Gastrocnemius medialis (tissue), 4 donors: Measurements from ENCODE around the gene SLC39A11.

ENCODE experiments used
- POLR2A ChIP-seq, 2 donors: fragments of 450-650 bp; IDR thresholded peaks; one replicate each; pipeline ENCODE4 v1.6.1; 2017; ENCODE audit warnings: antibody characterized with exemption in 2 of 2, mild to moderate bottlenecking in 2 of 2, moderate library complexity in 2 of 2
- TF ChIP-seq, protein P1 (sequence below), 5 experiments: fragments of 450-650 bp in 3 of 5; fragments of 200-600 bp in 2 of 5; sonication (generic) in 2 of 5; IDR thresholded peaks in 4 of 5; conservative IDR thresholded peaks in 1 of 5; 1 replicate in 4 of 5; 2 replicates in 1 of 5; pipeline ENCODE4 v1.5.1; 2016 to 2019; ENCODE audit warnings: antibody characterized with exemption in 5 of 5, mild to moderate bottlenecking in 3 of 5, moderate library complexity in 3 of 5

DNA sequence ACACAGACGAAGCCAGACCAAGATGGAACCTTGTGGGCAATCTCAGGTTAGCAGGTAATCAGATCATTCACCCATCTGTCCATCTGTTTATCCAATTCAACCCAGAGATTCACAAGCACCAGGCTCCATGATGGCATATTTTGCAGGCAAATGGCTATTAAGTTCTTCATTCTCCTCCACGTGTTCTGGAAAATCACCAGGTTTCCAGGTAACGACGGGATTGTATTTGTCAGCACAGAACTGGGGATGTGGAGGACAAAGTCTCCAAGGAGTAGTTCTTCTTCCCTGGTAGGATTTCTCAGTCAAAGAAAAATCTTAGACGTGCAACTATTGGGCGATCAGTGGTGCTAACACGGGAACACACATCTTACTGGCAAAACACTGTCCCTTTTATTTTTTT lies 368.8 kb downstream of the SLC39A11 start:
- TF ChIP-seq, protein P1, sequence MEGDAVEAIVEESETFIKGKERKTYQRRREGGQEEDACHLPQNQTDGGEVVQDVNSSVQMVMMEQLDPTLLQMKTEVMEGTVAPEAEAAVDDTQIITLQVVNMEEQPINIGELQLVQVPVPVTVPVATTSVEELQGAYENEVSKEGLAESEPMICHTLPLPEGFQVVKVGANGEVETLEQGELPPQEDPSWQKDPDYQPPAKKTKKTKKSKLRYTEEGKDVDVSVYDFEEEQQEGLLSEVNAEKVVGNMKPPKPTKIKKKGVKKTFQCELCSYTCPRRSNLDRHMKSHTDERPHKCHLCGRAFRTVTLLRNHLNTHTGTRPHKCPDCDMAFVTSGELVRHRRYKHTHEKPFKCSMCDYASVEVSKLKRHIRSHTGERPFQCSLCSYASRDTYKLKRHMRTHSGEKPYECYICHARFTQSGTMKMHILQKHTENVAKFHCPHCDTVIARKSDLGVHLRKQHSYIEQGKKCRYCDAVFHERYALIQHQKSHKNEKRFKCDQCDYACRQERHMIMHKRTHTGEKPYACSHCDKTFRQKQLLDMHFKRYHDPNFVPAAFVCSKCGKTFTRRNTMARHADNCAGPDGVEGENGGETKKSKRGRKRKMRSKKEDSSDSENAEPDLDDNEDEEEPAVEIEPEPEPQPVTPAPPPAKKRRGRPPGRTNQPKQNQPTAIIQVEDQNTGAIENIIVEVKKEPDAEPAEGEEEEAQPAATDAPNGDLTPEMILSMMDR (IDR thresholded peaks at IDR 0.05 in 4 of 5, conservative IDR thresholded peaks at IDR 0.05 in 1 of 5) = no peak
- TF ChIP-seq POLR2A (IDR thresholded peaks at IDR 0.05) = no peak
